ENCODE measurements around the gene LGALS4. TPM values are rescaled to one million over a fixed set of nuclear protein-coding genes. Genes with fewer than 3 reads are reported as not detected.

Gene LGALS4
- total RNA-seq, 1 donor from 2014 or later, result 1.3 TPM

DNA sequence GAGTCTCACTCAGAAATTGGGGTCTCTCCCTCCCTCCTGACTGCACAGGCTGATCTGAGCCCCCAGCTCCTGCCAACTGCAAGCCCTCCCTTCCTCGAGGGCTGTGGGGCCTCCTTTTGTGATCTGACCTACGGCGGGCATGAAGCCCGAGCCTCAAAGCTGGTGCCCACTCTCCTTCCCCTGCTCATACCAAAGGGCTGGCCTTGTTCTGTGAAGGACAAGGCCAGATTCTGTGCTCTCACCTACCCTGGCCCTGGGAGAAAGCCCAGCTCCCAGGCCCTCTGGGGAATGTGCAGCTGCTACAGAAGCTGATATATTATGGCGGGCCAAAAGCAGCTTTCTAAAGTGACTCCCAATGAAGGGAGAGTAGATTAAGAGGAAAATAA, 27.8 kb upstream of the LGALS4 start:
- intact Hi-C loops (cut with micrococcal nuclease), result no loop called here
- no peaks in the 10 kb centered on the region for H3K27me3 Mint-ChIP-seq (ENCODE audit: insufficient read depth)
- H3K4me1 Mint-ChIP-seq (ENCODE audit: low read depth), result peaks cover 56% of the 10 kb centered on the region
- DNase-seq (ENCODE audit: low spot score), result no peak
- peaks cover 76% of the 10 kb centered on the region for H3K36me3 Mint-ChIP-seq (ENCODE audit: low read depth)
- no peaks in the 10 kb centered on the region for H3K9me3 Mint-ChIP-seq
- no peak overlapping the region for H3K4me3 Mint-ChIP-seq
- peak overlapping the region; percentile 83 for H3K27ac Mint-ChIP-seq

DNA sequence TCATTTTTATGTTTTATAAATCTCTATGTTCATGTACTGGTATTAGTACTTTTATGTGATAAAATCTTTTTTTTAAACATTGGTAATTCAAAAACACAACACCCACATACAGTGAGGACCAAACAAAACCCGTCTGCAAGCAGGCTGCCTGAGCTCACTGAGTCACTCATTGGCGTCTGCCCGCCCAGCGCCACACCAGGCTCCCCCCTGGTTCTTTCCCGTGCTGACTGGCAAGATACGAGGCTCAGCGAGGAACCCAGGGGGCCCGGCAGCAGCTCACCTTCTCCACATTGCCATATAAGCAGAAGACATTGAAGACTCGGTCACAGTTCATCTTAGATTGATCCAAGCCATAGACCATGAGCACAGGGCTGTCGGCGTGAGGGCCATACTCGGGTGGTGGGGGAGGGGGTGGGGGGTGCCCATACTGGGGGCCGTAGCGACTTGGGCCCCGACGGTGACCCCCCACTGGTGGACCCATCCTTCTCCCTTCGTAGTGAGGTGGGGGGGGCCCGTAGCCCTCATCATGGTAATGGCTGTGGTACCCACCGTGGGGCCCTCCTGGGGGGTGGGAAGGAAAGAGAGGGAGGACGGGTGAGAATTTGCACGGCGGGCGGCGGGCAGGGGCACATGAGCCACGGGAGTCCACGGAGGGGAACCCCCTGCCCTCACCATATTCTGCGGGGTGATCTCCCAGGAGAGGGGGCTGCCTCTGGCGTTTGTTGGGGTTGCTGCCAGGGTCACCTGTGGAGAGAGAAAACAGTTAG, 27.3 kb upstream of the LGALS4 start:
- Mint-ChIP-seq H3K4me3 (no peak overlapping the region), H3K9me3 (no peaks in the 10 kb centered on the region), H3K27me3 (ENCODE audit: insufficient read depth) (no peaks in the 10 kb centered on the region), H3K4me1 (ENCODE audit: low read depth) (peaks cover 52% of the 10 kb centered on the region), H3K27ac (no peak overlapping the region), H3K36me3 (ENCODE audit: low read depth) (peaks cover 73% of the 10 kb centered on the region)
- intact Hi-C loops (cut with micrococcal nuclease), result no loop called here
- no peak for DNase-seq (ENCODE audit: low spot score)

DNA sequence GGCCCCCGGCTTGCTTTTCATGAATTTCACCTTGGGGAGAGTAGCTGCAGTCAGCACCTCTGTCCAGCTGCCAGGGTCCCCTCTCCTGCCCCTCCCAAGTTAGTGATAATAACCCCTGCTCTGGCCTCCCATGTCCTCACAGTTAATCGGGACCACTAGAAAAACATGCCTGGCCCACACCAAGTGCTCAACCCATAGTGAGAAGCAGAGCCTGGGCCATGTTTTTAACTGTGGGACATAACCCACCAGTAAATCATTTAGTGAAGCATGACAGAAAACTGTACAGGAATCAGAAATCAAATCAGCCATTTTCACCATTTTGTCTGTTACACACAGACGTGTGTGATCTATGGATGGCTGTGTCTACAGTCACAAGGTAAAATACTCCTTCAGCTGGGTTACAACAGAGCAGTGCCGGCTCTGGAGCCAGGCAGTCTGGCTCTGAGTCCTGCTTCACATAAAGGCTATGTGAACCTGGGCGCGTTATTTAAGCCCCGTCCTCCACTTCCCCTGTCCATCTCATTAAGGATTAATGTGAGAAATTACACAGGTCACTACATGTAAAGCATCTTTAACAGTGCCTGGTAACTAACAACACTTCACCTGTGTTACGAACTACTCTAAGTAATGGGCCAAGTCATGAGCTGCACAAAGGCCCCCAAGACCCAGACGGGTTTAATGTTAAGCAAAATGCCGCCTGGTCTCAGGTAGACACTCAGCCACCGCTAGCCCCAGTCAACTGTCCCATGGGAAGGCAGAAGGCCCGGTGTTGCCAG, 26.4 kb upstream of the LGALS4 start:
- Mint-ChIP-seq H3K27ac (peak overlapping the region; percentile 74), H3K4me3 (peak overlapping the region; percentile 49), H3K9me3 (no peaks in the 10 kb centered on the region), H3K36me3 (ENCODE audit: low read depth) (peaks cover 67% of the 10 kb centered on the region), H3K4me1 (ENCODE audit: low read depth) (peaks cover 46% of the 10 kb centered on the region), H3K27me3 (ENCODE audit: insufficient read depth) (no peaks in the 10 kb centered on the region)
- intact Hi-C loops (cut with micrococcal nuclease), result no loop called here
- DNase-seq (ENCODE audit: low spot score), result no peak

DNA sequence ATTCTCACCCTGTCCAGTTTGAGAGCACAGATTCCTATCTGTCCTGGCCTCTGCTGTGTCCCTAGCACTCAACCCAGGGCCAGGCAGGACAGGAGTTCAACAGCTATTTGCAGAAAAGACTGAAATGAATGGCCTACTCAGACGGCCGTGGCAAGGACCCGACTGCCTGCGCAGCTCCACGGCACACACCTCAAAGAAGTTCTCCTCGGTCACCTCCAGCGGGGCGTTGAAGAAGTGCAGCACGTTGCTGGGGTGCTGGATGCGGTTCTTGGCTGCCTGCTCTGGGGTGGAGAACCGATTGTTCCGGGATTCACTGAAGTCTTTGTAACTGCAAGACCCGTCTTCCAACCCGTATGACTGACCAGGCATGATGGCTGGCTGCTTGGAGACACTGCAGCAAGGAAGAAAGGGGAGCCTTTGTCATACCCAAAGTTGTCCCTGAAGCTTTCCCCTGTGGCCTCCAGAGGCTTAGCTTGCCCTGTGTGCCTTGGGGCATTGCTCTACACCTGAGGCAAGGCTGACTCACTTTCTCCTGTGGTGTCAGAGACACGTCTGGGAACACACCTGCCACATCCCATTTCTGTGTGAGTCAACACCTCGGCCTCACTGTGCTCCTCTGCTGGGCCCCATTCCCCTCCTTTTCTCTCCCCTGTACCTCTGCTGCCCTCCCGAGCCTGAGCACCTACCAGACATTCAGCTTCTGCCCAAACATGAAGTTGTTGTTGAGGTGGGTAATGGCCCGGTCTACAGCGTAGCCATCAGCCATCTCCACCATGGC, 25.7 kb upstream of the LGALS4 start:
- peak overlapping the region; percentile 49 for H3K4me3 Mint-ChIP-seq
- H3K27ac Mint-ChIP-seq, result peak overlapping the region; percentile 74
- no peaks in the 10 kb centered on the region for H3K27me3 Mint-ChIP-seq (ENCODE audit: insufficient read depth)
- no peaks in the 10 kb centered on the region for H3K9me3 Mint-ChIP-seq
- no peak for DNase-seq (ENCODE audit: low spot score)
- H3K4me1 Mint-ChIP-seq (ENCODE audit: low read depth), result peaks cover 38% of the 10 kb centered on the region
- intact Hi-C loops (cut with micrococcal nuclease), result no loop called here
- peaks cover 59% of the 10 kb centered on the region for H3K36me3 Mint-ChIP-seq (ENCODE audit: low read depth)

- Mint-ChIP-seq H3K27ac (no peak overlapping the region), H3K27me3 (ENCODE audit: insufficient read depth) (no peaks in the 10 kb centered on the region), H3K9me3 (no peaks in the 10 kb centered on the region), H3K36me3 (ENCODE audit: low read depth) (peaks cover 54% of the 10 kb centered on the region), H3K4me1 (ENCODE audit: low read depth) (peaks cover 33% of the 10 kb centered on the region), H3K4me3 (no peak overlapping the region)
- intact Hi-C loops (cut with micrococcal nuclease), result no loop called here
- DNase-seq (ENCODE audit: low spot score), result no peak
Measured at GRCh38 chr19:38837656-38838121, 24.9 kb upstream of the LGALS4 start.

GRCh38 chr19:38836983-38837626, 24.4 kb upstream of the LGALS4 start:
- Mint-ChIP-seq H3K36me3 (ENCODE audit: low read depth) (peaks cover 49% of the 10 kb centered on the region), H3K4me1 (ENCODE audit: low read depth) (peaks cover 30% of the 10 kb centered on the region), H3K27ac (peak overlapping the region; percentile 31), H3K27me3 (ENCODE audit: insufficient read depth) (no peaks in the 10 kb centered on the region), H3K9me3 (no peaks in the 10 kb centered on the region), H3K4me3 (no peak overlapping the region)
- intact Hi-C loops (cut with micrococcal nuclease), result no loop called here
- DNase-seq (ENCODE audit: low spot score), result no peak

DNA sequence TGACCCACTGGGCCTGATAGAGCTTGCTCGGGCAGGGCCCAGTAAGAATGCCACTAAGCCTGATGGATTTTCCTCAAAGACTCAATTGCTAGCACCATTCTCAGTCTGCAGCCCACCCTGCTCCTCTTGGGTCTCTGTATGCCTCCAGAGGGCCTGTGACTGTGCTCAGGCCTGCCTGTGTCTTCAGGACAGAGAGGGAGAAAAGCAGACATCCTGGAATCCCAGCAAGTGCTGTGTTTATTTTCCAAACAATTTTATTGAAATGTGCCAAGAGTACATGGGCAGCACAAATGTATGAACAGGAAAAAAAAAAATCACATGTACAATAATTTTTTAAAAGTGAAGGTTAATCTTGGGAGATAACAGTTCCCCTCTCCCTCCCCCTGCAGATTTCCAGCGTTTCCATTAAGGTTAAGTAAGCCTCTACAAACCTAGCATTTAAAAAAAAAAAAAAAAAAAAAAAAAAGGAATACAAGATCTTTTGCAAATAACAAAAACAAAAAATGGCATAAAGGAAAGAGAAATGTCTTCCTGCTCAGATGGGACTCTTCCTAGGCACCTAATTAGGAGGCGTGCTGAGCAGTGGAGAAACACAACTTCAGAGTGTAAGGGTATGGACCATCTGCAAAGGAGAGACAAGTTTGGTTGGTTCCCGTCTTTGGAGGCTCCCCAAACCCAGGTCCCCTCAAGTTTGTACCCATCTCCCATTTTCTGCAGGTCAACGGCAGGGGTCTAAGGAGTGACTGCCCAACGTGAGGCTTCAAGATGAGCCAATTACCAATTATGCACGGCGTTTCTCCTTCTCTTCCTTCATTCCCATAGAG, 23.6 kb upstream of the LGALS4 start:
- no peak overlapping the region for H3K4me3 Mint-ChIP-seq
- intact Hi-C loops (cut with micrococcal nuclease), result no loop called here
- H3K27ac Mint-ChIP-seq, result no peak overlapping the region
- DNase-seq (ENCODE audit: low spot score), result no peak
- H3K4me1 Mint-ChIP-seq (ENCODE audit: low read depth), result peaks cover 28% of the 10 kb centered on the region
- no peaks in the 10 kb centered on the region for H3K27me3 Mint-ChIP-seq (ENCODE audit: insufficient read depth)
- H3K36me3 Mint-ChIP-seq (ENCODE audit: low read depth), result peaks cover 45% of the 10 kb centered on the region
- no peaks in the 10 kb centered on the region for H3K9me3 Mint-ChIP-seq

GRCh38 chr19:38834590-38834989, 21.8 kb upstream of the LGALS4 start:
- no peak for DNase-seq (ENCODE audit: low spot score)
- no peak overlapping the region for H3K27ac Mint-ChIP-seq

DNA sequence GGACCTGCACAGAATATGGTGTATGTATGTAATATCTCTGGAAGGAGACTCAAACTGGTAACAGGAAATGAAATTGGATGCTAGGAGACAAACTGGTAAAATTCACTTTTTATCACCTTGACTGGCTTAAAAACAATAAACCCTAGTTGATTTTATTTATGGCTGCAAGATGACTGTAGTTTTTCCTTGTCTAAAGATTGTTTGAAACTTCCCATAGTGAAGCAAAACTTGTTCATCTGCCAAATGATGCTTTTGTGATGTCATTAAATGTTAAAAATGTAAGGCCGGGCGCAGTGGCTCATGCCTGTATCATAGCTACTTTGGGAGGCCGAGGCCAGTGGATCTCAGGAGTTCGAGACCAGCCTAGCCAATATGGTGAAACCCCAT, 21.4 kb upstream of the LGALS4 start:
- no peak overlapping the region for H3K4me3 Mint-ChIP-seq
- peaks cover 30% of the 10 kb centered on the region for H3K4me1 Mint-ChIP-seq (ENCODE audit: low read depth)
- intact Hi-C loops (cut with micrococcal nuclease), result loop anchor here (5.0 kb wide), 1 partner anchor 42 kb away; no protein-coding TSS in a partner anchor
- H3K36me3 Mint-ChIP-seq (ENCODE audit: low read depth), result peaks cover 35% of the 10 kb centered on the region
- H3K27ac Mint-ChIP-seq, result peak overlapping the region; percentile 44
- H3K27me3 Mint-ChIP-seq (ENCODE audit: insufficient read depth), result no peaks in the 10 kb centered on the region
- H3K9me3 Mint-ChIP-seq, result no peaks in the 10 kb centered on the region
- DNase-seq (ENCODE audit: low spot score), result no peak

More at GRCh38 chr19:38834590-38834989, 21.8 kb upstream of the LGALS4 start:
- peaks cover 39% of the 10 kb centered on the region for H3K36me3 Mint-ChIP-seq (ENCODE audit: low read depth)
- no peaks in the 10 kb centered on the region for H3K9me3 Mint-ChIP-seq
- H3K4me1 Mint-ChIP-seq (ENCODE audit: low read depth), result peaks cover 35% of the 10 kb centered on the region
- no peak overlapping the region for H3K4me3 Mint-ChIP-seq
- intact Hi-C loops (cut with micrococcal nuclease), result loop anchor here (5.0 kb wide), 1 partner anchor 42 kb away; no protein-coding TSS in a partner anchor
- no peaks in the 10 kb centered on the region for H3K27me3 Mint-ChIP-seq (ENCODE audit: insufficient read depth)

- Mint-ChIP-seq H3K4me1 (ENCODE audit: low read depth) (peaks cover 22% of the 10 kb centered on the region), H3K4me3 (no peak overlapping the region), H3K27me3 (ENCODE audit: insufficient read depth) (no peaks in the 10 kb centered on the region), H3K27ac (peak overlapping the region; percentile 9), H3K36me3 (ENCODE audit: low read depth) (peaks cover 31% of the 10 kb centered on the region), H3K9me3 (no peaks in the 10 kb centered on the region)
- DNase-seq (ENCODE audit: low spot score), result no peak
- intact Hi-C loops (cut with micrococcal nuclease), result loop anchor here (5.0 kb wide), 1 partner anchor 41 kb away; no protein-coding TSS in a partner anchor
Measured at GRCh38 chr19:38833092-38833425, 20.3 kb upstream of the LGALS4 start.

- H3K27ac Mint-ChIP-seq, result peak overlapping the region; percentile 95
- H3K36me3 Mint-ChIP-seq (ENCODE audit: low read depth), result peaks cover 23% of the 10 kb centered on the region
- peak overlapping the region; percentile 89 for H3K4me3 Mint-ChIP-seq
- no peaks in the 10 kb centered on the region for H3K9me3 Mint-ChIP-seq
- no peak for DNase-seq (ENCODE audit: low spot score)
- intact Hi-C loops (cut with micrococcal nuclease), result loop anchor here (1.0 to 5.0 kb wide), 10 partner anchors 11 to 495 kb away; partner anchors contain the start of genes ACTN4, MRPS12, NFKBIB and SARS2
- H3K4me1 Mint-ChIP-seq (ENCODE audit: low read depth), result peaks cover 22% of the 10 kb centered on the region
- no peaks in the 10 kb centered on the region for H3K27me3 Mint-ChIP-seq (ENCODE audit: insufficient read depth)
Measured at GRCh38 chr19:38831142-38831605, 18.4 kb upstream of the LGALS4 start.
